HEK293 (cell line): ENCODE data around the gene IL22RA1.

Source experiments
- CTCF ChIA-PET: fragments of 350-600 bp; formaldehyde crosslinking; extraction: SDS; loops from one replicate; lab custom pipeline; 2021; ENCODE audit warnings: antibody characterized with exemption; lab: Yijun Ruan, JAX
- POLR2A ChIA-PET: fragments of 300-600 bp; formaldehyde crosslinking; extraction: SDS; loops from one replicate; lab custom pipeline; 2020; ENCODE audit warnings: antibody characterized with exemption, inconsistent platforms; lab: Yijun Ruan, JAX
- H3K27ac ChIP-seq: fragments of 200-500 bp; sonication (Bioruptor generic); 2 replicates; pipeline ENCODE4 v1.5.1; 2014; ENCODE audit warnings: low read depth, low read length, control low read depth, inconsistent platforms; ENCODE audit errors: extremely low read depth
- H3K36me3 ChIP-seq, 2 experiments: fragments of 200-500 bp in 1 of 2; sonication (Bioruptor generic) in 1 of 2; 1 replicate in 1 of 2; 2 replicates in 1 of 2; pipeline ENCODE4 v1.5.1; 2014 to 2017; ENCODE audit warnings: inconsistent platforms in 2 of 2, low read length in 2 of 2; ENCODE audit not compliant: control insufficient read depth in 2 of 2, insufficient read depth in 1 of 2
- H3K4me1 ChIP-seq: fragments of 200-500 bp; sonication (Bioruptor generic); 2 replicates; pipeline ENCODE4 v1.5.1; 2014; ENCODE audit warnings: mild to moderate bottlenecking, low read length, inconsistent platforms; ENCODE audit not compliant: control insufficient read depth, insufficient read depth
- H3K4me3 ChIP-seq: 2 replicates; pipeline ENCODE4 v1.5.1; 2011; ENCODE audit warnings: low read depth, mild to moderate bottlenecking, control low read depth, low read length, moderate library complexity
- H3K9me3 ChIP-seq: fragments of 200-500 bp; sonication (Bioruptor generic); 2 replicates; pipeline ENCODE4 v1.5.1; 2014; ENCODE audit warnings: low read depth, low read length, inconsistent platforms; ENCODE audit not compliant: control insufficient read depth, insufficient read depth
- BCL11A ChIP-seq: fragments of 450-650 bp; formaldehyde crosslinking; IDR thresholded peaks from 2 replicates; pipeline ENCODE4 v1.5.1; 2016; ENCODE audit warnings: low read depth, missing biosample characterization, missing genetic modification characterization
- GLI4 ChIP-seq: fragments of 450-650 bp; formaldehyde crosslinking; IDR thresholded peaks from 2 replicates; pipeline ENCODE4 v1.5.1; 2016; ENCODE audit warnings: missing biosample characterization, missing genetic modification characterization
- REPIN1 ChIP-seq: fragments of 450-650 bp; formaldehyde crosslinking; IDR thresholded peaks from 2 replicates; pipeline ENCODE4 v1.5.1; 2017; ENCODE audit warnings: missing biosample characterization, missing genetic modification characterization, low read depth
- SALL2 ChIP-seq: fragments of 450-650 bp; formaldehyde crosslinking; IDR thresholded peaks from 2 replicates; pipeline ENCODE4 v1.5.0; 2017; ENCODE audit warnings: missing biosample characterization, mild to moderate bottlenecking, missing genetic modification characterization, borderline replicate concordance
- ZBTB21 ChIP-seq: fragments of 450-650 bp; formaldehyde crosslinking; IDR thresholded peaks from 2 replicates; pipeline ENCODE4 v1.5.1; 2017; ENCODE audit warnings: missing biosample characterization, missing genetic modification characterization
- ZNF10 ChIP-seq: fragments of 450-650 bp; formaldehyde crosslinking; IDR thresholded peaks from 2 replicates; pipeline ENCODE4 v1.5.1; 2017; ENCODE audit warnings: missing biosample characterization, missing genetic modification characterization
- ZNF112 ChIP-seq: fragments of 450-650 bp; formaldehyde crosslinking; IDR thresholded peaks from 2 replicates; pipeline ENCODE4 v1.5.0; 2017; ENCODE audit warnings: missing biosample characterization, missing genetic modification characterization
- ZNF114 ChIP-seq: fragments of 450-650 bp; formaldehyde crosslinking; IDR thresholded peaks from 2 replicates; pipeline ENCODE4 v1.5.0; 2017; ENCODE audit warnings: missing biosample characterization, missing genetic modification characterization
- ZNF184 ChIP-seq: fragments of 450-650 bp; IDR thresholded peaks from 2 replicates; pipeline ENCODE4 v1.5.1; 2018; ENCODE audit warnings: missing biosample characterization, mild to moderate bottlenecking, missing genetic modification characterization
- ZNF19 ChIP-seq: fragments of 450-650 bp; formaldehyde crosslinking; IDR thresholded peaks from 2 replicates; pipeline ENCODE4; 2016; ENCODE audit warnings: missing biosample characterization, missing genetic modification characterization, low read depth
- ZNF600 ChIP-seq: fragments of 450-650 bp; formaldehyde crosslinking; IDR thresholded peaks from 2 replicates; pipeline ENCODE4 v1.5.1; 2016; ENCODE audit warnings: missing biosample characterization, missing genetic modification characterization
- ZNF629 ChIP-seq: fragments of 450-650 bp; formaldehyde crosslinking; IDR thresholded peaks from 2 replicates; pipeline ENCODE4 v1.5.1; 2017; ENCODE audit warnings: missing biosample characterization, missing genetic modification characterization
- TF ChIP-seq, protein P1 (sequence below): fragments of 450-650 bp; formaldehyde crosslinking; IDR thresholded peaks from 2 replicates; pipeline ENCODE4 v1.5.1; 2016; ENCODE audit warnings: missing biosample characterization, missing genetic modification characterization
- TF ChIP-seq, protein P2 (sequence below): fragments of 450-650 bp; formaldehyde crosslinking; IDR thresholded peaks from 2 replicates; pipeline ENCODE4 v1.5.1; 2016; ENCODE audit warnings: missing biosample characterization, missing genetic modification characterization

IL22RA1 gene

DNA sequence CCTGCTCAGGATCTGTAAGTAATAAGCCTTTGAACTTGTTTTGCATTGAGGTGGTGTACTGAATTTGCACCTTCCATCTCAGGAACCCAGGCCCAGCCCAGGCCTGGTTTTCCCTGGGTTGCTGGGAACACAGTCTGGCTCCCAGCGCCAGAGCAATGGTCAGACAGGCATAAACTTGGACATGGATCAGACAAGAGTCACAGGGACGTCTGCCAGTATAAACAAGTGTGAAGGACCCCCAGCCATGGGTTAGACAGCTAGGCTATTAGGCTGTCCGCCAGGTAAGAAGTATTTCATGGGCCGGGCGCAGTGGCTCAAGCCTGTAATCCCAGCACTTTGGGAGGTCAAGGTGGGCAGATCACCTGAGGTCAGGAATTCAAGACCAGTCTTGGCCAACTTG is 38.7 kb upstream of the IL22RA1 start:
- Histone ChIP-seq H3K4me3 (no peak overlapping the region), H3K36me3 (peaks cover 6 to 39% of the 10 kb centered on the region in 2 experiments; a peak in 2 of 3 replicates), H3K27ac (no peak overlapping the region), H3K4me1 (no peaks in the 10 kb centered on the region; the same call in 1 of the 2 replicates), H3K9me3 (no peaks in the 10 kb centered on the region)
- ChIA-PET POLR2A (no interaction called here), CTCF (interaction anchor here (0.6 to 0.7 kb wide), 3 partner anchors 28 to 679 kb away, joined by 3 to 7 read pairs (median 4); no protein-coding TSS in a partner anchor)
- TF ChIP-seq ZNF600 (tag by site-specific recombination) (0 out of 2 replicates have a peak, but pooled peaks have one; percentile 13), SALL2 (tag by site-specific recombination) (no peak)

DNA sequence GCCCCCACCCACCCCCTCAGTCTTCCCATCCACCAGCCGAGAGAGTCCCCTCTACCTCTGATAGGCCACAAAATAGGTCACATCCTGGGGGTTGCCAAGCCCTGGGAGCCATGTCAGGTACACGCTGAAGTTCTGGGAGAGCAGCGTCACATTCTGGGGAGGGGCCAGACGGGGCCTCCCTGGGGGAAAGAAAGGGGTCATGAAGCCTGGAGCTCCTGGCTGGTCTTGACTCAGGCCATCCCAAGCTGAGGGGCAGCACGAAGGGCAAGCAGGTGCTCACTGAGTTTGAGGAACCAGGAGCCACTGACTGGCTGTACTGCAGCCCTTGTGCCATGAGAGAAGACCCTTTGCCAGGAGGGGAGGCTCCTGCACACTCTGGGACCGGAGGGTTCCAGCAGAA is 37.7 kb upstream of the IL22RA1 start:
- POLR2A ChIA-PET, result no interaction called here
- Histone ChIP-seq H3K27ac (no peak overlapping the region), H3K9me3 (no peaks in the 10 kb centered on the region), H3K4me3 (no peak overlapping the region), H3K4me1 (no peaks in the 10 kb centered on the region), H3K36me3 (peaks cover 6 to 42% of the 10 kb centered on the region in 2 experiments; a peak in 2 of 3 replicates)
- CTCF ChIA-PET, result no interaction called here
- TF ChIP-seq, protein P1, sequence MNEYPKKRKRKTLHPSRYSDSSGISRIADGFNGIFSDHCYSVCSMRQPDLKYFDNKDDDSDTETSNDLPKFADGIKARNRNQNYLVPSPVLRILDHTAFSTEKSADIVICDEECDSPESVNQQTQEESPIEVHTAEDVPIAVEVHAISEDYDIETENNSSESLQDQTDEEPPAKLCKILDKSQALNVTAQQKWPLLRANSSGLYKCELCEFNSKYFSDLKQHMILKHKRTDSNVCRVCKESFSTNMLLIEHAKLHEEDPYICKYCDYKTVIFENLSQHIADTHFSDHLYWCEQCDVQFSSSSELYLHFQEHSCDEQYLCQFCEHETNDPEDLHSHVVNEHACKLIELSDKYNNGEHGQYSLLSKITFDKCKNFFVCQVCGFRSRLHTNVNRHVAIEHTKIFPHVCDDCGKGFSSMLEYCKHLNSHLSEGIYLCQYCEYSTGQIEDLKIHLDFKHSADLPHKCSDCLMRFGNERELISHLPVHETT (tag by site-specific recombination), result no peak
- TF ChIP-seq ZNF112 (no peak), BCL11A (tag by site-specific recombination) (no peak), ZNF184 (tag by site-specific recombination) (no peak)

DNA sequence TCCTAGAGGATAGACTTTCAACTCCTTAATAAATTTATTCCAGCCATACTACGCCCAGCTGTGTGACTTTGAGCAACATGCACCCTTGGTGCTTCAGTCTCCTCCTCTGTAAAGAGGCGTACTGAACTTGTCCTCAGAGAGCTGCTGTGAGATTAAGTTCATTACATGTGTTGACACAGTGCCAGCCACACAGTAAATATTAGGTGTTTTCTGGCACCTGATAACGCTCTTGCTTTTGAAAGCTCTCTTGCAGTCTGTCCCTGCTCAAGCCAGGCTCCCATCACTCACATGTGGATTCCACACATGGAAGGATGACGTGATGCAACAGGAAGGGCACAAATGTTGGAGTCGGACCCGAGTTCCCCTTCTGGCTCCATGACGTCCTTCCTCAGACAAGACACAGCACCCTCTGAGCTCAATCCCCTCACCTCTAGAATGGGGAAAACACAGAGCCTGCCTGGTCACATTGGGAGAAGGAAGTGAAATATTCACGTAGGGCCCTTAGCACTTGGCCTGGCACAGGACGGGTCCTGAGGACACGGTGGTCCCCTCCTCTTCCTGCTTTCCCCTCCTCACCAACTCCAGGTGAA is 36.4 kb upstream of the IL22RA1 start:
- no peaks in the 10 kb centered on the region for H3K4me1 ChIP-seq
- TF ChIP-seq, protein P2, sequence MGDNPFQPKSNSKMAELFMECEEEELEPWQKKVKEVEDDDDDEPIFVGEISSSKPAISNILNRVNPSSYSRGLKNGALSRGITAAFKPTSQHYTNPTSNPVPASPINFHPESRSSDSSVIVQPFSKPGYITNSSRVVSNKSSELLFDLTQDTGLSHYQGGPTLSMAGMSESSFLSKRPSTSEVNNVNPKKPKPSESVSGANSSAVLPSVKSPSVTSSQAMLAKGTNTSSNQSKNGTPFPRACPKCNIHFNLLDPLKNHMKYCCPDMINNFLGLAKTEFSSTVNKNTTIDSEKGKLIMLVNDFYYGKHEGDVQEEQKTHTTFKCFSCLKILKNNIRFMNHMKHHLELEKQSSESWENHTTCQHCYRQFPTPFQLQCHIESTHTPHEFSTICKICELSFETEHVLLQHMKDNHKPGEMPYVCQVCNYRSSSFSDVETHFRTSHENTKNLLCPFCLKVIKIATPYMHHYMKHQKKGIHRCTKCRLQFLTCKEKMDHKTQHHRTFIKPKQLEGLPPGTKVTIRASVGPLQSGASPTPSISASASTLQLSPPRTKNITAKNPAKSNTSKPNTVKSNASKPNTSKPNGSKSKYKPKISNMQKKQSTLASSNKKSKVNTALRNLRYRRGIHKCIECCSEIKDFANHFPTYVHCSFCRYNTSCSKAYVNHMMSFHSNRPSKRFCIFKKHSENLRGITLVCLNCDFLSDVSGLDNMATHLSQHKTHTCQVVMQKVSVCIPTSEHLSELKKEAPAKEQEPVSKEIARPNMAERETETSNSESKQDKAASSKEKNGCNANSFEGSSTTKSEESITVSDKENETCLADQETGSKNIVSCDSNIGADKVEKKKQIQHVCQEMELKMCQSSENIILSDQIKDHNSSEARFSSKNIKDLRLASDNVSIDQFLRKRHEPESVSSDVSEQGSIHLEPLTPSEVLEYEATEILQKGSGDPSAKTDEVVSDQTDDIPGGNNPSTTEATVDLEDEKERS (tag by site-specific recombination), result no peak
- no peak for TF ChIP-seq REPIN1 (tag by site-specific recombination)
- no peak for TF ChIP-seq ZNF10 (tag by site-specific recombination)
- no peak for TF ChIP-seq ZNF629 (tag by site-specific recombination)
- no peak for TF ChIP-seq ZNF114
- TF ChIP-seq ZBTB21 (tag by site-specific recombination), result no peak
- TF ChIP-seq ZNF19 (tag by site-specific recombination), result no peak
- no peak for TF ChIP-seq GLI4
- TF ChIP-seq, protein P1 (tag by site-specific recombination), result no peak
- H3K4me3 ChIP-seq, result no peak overlapping the region
- H3K9me3 ChIP-seq, result no peaks in the 10 kb centered on the region
- ChIA-PET POLR2A (no interaction called here), CTCF (interaction anchor here (1.7 to 2.0 kb wide), 2 partner anchors 29 to 212 kb away, joined by 7 to 8 read pairs; no protein-coding TSS in a partner anchor)
- H3K27ac ChIP-seq, result no peak overlapping the region
- H3K36me3 ChIP-seq, result peaks cover 6 to 50% of the 10 kb centered on the region in 2 experiments; a peak in 2 of 3 replicates
